T-helper 2 cell treated with Interferon-gamma antibody and Interleukin-4, amounts not matched to agents 5 μg/mL and 100 μg/mL, for 36 hours (primary cell): Measurements from ENCODE around the gene INVS.

Experiments used
- DNase-seq: peaks from one replicate; pipeline ENCODE4 v3.0.0; 2021; ENCODE audit warnings: low spot score
- H3K27ac Mint-ChIP-seq: one replicate; pipeline ENCODE4 v1.8.0; 2021; ENCODE audit warnings: mild to moderate bottlenecking, mixed read lengths
- H3K27me3 Mint-ChIP-seq: one replicate; pipeline ENCODE4 v1.8.0; 2021; ENCODE audit warnings: low read depth, mixed read lengths
- H3K36me3 Mint-ChIP-seq: one replicate; pipeline ENCODE4 v1.8.0; 2021; ENCODE audit warnings: low read depth, mixed read lengths
- H3K4me1 Mint-ChIP-seq: one replicate; pipeline ENCODE4 v1.8.0; 2021; ENCODE audit warnings: low read depth, mixed read lengths
- H3K4me3 Mint-ChIP-seq: one replicate; pipeline ENCODE4 v1.8.0; 2022; ENCODE audit warnings: mild to moderate bottlenecking, moderate library complexity, mixed read lengths
- H3K9me3 Mint-ChIP-seq: one replicate; pipeline ENCODE4 v1.8.0; 2021; ENCODE audit warnings: mixed read lengths

The INVS gene

DNA sequence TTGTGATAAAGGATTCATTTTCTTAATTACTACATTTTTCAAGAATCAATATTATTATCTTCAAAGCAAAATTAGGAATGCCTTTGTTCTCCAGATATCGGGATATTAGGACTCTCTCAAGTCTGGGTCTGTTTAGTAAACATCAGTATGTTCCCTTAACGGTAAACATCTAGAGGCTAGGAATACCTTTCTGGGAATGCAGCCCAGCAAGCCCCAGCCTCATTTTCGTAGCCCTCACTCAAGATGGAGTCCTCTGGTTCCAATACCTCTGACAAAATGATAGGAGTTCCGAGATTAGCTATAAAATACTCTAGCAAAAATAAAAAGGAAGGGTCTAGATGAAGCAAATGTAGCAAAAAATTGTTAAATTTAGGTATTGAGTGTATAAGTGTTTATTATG lies 169.2 kb downstream of the INVS start:
- DNase-seq: no peak
- H3K4me3 Mint-ChIP-seq: no peak overlapping the region
- no peaks in the 10 kb centered on the region for H3K9me3 Mint-ChIP-seq
- no peaks in the 10 kb centered on the region for H3K4me1 Mint-ChIP-seq
- H3K36me3 Mint-ChIP-seq: peaks cover 18% of the 10 kb centered on the region
- no peaks in the 10 kb centered on the region for H3K27me3 Mint-ChIP-seq
- no peak overlapping the region for H3K27ac Mint-ChIP-seq

DNA sequence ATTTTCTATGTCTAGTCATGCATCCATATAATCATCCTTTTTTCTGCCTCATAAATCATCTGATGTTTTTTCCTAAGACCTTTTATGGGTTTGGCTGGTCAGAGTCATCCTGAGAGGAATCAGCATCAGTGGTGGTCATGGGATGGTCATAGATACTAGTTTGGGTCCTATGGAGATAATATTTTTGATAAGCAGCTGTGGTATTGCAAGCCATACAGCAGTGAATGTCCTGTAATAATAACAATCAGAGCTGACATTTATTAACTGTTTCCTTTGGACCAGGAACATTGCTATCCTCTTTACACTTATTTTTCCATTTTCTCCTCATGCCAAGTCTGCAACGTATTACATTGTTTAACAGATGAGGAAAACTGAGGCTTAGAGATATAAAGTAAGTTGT lies 170.6 kb downstream of the INVS start:
- Mint-ChIP-seq H3K36me3 (peaks cover 15% of the 10 kb centered on the region), H3K9me3 (no peaks in the 10 kb centered on the region), H3K4me1 (no peaks in the 10 kb centered on the region), H3K27me3 (no peaks in the 10 kb centered on the region), H3K27ac (no peak overlapping the region), H3K4me3 (no peak overlapping the region)
- DNase-seq: no peak

GRCh38 chr9:100277166-100277979 lies 178.3 kb downstream of the INVS start:
- Mint-ChIP-seq H3K4me1 (no peaks in the 10 kb centered on the region), H3K9me3 (no peaks in the 10 kb centered on the region), H3K36me3 (peaks cover 9% of the 10 kb centered on the region), H3K4me3 (no peak overlapping the region), H3K27me3 (no peaks in the 10 kb centered on the region), H3K27ac (no peak overlapping the region)
- no peak for DNase-seq

DNA sequence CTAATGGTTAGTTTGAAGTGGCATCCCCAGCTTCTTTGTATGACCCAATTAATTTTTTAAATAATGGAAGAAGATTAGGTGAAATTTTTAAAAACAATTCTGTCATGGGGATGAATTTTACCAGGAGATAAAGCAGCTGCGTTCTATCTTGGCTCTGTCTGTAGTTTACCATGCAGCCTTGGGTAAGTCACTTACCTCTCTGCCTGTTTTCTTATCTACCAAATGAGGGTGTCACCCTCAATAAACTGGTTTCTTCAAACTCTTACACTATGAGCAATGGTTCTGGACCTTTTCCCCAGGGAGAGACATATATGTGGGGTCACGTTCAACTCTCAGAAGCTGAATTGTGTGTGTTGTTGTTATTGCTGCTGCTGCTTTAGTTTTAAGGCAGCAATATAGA lies 182.0 kb downstream of the INVS start:
- Mint-ChIP-seq H3K27ac (no peak overlapping the region), H3K4me1 (peaks cover 2% of the 10 kb centered on the region), H3K27me3 (no peaks in the 10 kb centered on the region), H3K9me3 (peaks cover 13% of the 10 kb centered on the region), H3K4me3 (no peak overlapping the region), H3K36me3 (peaks cover 22% of the 10 kb centered on the region)
- DNase-seq: no peak

GRCh38 chr9:100281676-100282387 lies 182.8 kb downstream of the INVS start:
- Mint-ChIP-seq H3K4me1 (peaks cover 2% of the 10 kb centered on the region), H3K4me3 (no peak overlapping the region), H3K27me3 (no peaks in the 10 kb centered on the region), H3K27ac (no peak overlapping the region), H3K9me3 (peaks cover 16% of the 10 kb centered on the region), H3K36me3 (peaks cover 26% of the 10 kb centered on the region)
- no peak for DNase-seq

- no peak overlapping the region for H3K4me3 Mint-ChIP-seq
- peaks cover 2% of the 10 kb centered on the region for H3K4me1 Mint-ChIP-seq
- H3K36me3 Mint-ChIP-seq: peaks cover 25% of the 10 kb centered on the region
- no peak for DNase-seq
- peaks cover 17% of the 10 kb centered on the region for H3K9me3 Mint-ChIP-seq
- H3K27ac Mint-ChIP-seq: no peak overlapping the region
- H3K27me3 Mint-ChIP-seq: no peaks in the 10 kb centered on the region
These were observed 183.3 kb downstream of the INVS start for GRCh38 chr9:100282388-100282719.

DNA sequence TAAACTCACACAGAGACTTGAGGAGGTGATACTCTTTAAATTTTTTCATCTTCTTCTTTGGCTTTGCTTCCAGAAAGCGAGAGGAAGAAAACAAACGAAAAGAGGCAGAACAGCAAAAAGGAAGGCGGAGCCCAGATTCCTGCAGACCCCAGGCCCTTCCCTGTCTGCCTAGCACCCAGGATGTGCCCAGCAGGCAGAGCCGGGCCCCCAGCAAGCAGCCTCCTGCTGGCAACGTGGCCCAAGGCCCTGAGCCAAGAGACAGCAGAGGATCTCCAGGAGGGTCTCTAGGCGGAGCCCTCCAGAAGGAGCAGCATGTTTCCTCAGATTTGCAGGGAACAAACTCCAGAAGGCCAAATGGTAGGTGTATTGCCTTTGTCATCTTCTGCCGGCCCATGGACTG lies 185.2 kb downstream of the INVS start:
- DNase-seq: no peak
- no peak overlapping the region for H3K4me3 Mint-ChIP-seq
- H3K27ac Mint-ChIP-seq: no peak overlapping the region
- H3K36me3 Mint-ChIP-seq: peaks cover 39% of the 10 kb centered on the region
- no peaks in the 10 kb centered on the region for H3K27me3 Mint-ChIP-seq
- H3K4me1 Mint-ChIP-seq: peaks cover 2% of the 10 kb centered on the region
- H3K9me3 Mint-ChIP-seq: peaks cover 23% of the 10 kb centered on the region

DNA sequence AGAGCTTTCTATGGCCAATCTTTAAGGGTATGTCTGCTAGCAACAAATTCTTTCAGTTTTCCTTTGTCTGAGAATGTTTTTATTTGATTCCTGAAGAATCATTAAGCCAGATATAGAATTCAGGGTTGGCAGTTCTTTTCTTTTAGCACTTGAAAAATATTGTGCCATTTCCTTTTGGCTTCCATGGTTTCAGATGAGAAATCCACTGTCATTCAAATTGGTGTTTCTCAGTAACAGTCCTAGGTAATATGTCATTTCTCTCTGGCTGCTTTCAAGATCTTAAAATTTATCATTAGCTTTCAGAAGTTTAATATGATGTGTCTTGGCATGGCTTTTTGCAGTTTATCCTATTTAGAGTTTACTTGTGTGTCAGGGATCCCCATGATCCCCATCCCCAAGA lies 186.0 kb downstream of the INVS start:
- H3K9me3 Mint-ChIP-seq: peaks cover 23% of the 10 kb centered on the region

DNA sequence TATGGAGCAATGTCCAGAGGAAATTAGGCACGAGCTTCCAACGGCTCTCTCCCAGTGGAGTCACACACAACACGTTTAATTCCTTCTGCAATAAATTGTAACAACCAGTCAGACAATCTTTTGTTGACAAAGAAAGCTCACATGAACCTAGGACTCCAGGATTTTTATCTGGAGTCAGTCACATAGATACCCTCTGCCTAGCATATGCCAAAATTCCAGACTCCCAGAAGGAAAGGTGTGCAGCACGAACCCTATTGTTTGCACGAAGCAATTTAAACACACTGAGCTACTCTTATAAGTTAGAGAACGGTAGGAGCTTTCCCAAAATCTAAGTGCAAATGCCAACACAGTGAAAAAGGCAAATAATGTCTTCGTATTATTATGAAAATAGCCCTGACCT lies 186.6 kb downstream of the INVS start:
- Mint-ChIP-seq H3K4me3 (no peak overlapping the region), H3K27ac (no peak overlapping the region), H3K9me3 (peaks cover 23% of the 10 kb centered on the region), H3K4me1 (peaks cover 2% of the 10 kb centered on the region), H3K36me3 (peaks cover 49% of the 10 kb centered on the region), H3K27me3 (no peaks in the 10 kb centered on the region)
- no peak for DNase-seq

More for the DNA sequence above, 186.0 kb downstream of the INVS start:
- Mint-ChIP-seq H3K4me3 (no peak overlapping the region), H3K36me3 (peaks cover 47% of the 10 kb centered on the region), H3K27me3 (no peaks in the 10 kb centered on the region), H3K4me1 (peaks cover 2% of the 10 kb centered on the region), H3K27ac (no peak overlapping the region)
- DNase-seq: no peak

- peaks cover 49% of the 10 kb centered on the region for H3K36me3 Mint-ChIP-seq
- H3K27me3 Mint-ChIP-seq: no peaks in the 10 kb centered on the region
- H3K27ac Mint-ChIP-seq: no peak overlapping the region
- H3K4me3 Mint-ChIP-seq: no peak overlapping the region
- H3K4me1 Mint-ChIP-seq: peaks cover 2% of the 10 kb centered on the region
- no peak for DNase-seq
- peaks cover 23% of the 10 kb centered on the region for H3K9me3 Mint-ChIP-seq
These were observed 187.2 kb downstream of the INVS start for GRCh38 chr9:100286257-100286656.

DNA sequence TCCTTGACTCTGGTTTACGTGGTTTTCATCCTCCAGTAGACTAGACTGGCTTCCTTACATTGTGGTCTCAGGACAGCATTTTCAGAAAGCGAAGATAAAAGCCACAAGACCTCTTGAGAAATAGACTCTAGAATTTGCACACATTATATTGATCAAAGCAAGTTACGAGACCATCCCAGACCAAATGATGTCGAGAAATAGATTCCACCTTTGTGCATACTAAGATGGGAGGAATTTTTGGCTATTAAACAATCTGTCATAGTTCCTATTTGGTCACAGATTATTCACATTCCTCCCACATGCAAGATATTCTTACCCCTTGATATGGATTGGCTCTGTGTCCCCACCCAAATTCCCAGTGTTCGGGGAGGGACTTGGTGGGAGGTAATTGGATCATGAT lies 188.1 kb downstream of the INVS start:
- Mint-ChIP-seq H3K27me3 (no peaks in the 10 kb centered on the region), H3K9me3 (peaks cover 23% of the 10 kb centered on the region), H3K27ac (no peak overlapping the region), H3K36me3 (peaks cover 58% of the 10 kb centered on the region), H3K4me1 (peaks cover 2% of the 10 kb centered on the region), H3K4me3 (no peak overlapping the region)
- DNase-seq: no peak

DNA sequence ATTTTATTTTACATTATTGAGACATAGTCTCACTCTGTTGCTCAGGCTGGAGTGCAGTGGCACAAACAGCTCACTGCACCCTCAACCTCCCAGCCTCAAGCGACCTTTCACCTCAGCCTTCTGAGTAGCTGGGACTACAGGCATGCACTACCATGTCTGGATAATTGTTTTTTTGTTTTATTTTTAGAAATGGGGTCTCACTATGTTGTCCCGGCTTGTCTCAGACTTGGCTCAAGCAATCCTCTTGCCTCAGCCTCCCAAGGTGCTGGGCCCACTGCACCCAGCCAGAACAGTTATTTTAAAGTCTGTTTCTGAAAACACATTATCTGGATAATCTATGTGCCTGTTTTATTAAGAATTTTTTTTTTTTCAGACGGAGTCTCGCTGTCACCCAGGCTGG lies 191.7 kb downstream of the INVS start:
- no peak overlapping the region for H3K27ac Mint-ChIP-seq
- H3K4me3 Mint-ChIP-seq: no peak overlapping the region
- peaks cover 11% of the 10 kb centered on the region for H3K9me3 Mint-ChIP-seq
- H3K4me1 Mint-ChIP-seq: no peaks in the 10 kb centered on the region
- DNase-seq: no peak
- H3K36me3 Mint-ChIP-seq: peaks cover 52% of the 10 kb centered on the region
- no peaks in the 10 kb centered on the region for H3K27me3 Mint-ChIP-seq

GRCh38 chr9:100292414-100292813 lies 193.4 kb downstream of the INVS start:
- no peaks in the 10 kb centered on the region for H3K27me3 Mint-ChIP-seq
- H3K4me1 Mint-ChIP-seq: no peaks in the 10 kb centered on the region
- no peak overlapping the region for H3K4me3 Mint-ChIP-seq
- peaks cover 42% of the 10 kb centered on the region for H3K36me3 Mint-ChIP-seq
- H3K9me3 Mint-ChIP-seq: peaks cover 6% of the 10 kb centered on the region
- DNase-seq: no peak
- no peak overlapping the region for H3K27ac Mint-ChIP-seq

DNA sequence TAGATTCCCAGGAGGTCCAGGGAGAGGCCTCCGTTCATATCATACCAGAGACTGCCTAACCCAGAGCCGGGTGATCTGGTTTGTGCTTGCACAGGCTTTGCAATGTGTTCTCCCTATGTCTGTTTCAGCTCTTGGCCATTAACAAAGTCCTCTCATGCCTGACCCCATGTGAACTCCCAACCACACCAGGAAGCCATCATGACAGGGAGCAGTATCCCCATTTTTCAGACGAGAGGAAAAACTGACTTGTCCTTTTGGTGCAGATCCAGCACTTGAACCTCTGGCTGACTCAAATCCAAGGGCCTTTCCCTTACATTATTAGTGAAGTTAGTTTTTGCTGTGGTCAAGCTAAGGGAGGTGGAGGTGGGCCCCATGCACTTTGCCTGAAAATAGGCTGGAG lies 195.3 kb downstream of the INVS start:
- no peaks in the 10 kb centered on the region for H3K27me3 Mint-ChIP-seq
- H3K27ac Mint-ChIP-seq: no peak overlapping the region
- H3K4me3 Mint-ChIP-seq: no peak overlapping the region
- peaks cover 33% of the 10 kb centered on the region for H3K36me3 Mint-ChIP-seq
- DNase-seq: no peak
- H3K4me1 Mint-ChIP-seq: no peaks in the 10 kb centered on the region
- no peaks in the 10 kb centered on the region for H3K9me3 Mint-ChIP-seq
